Spleen (tissue), 7 donors: ENCODE results near the gene RAD9A.

Experiments
- CTCF ChIP-seq, 11 experiments: fragments of 200-600 bp in 7 of 11; fragments of 450-650 bp in 4 of 11; sonication (generic) in 4 of 11; IDR thresholded peaks in 8 of 11; conservative IDR thresholded peaks in 3 of 11; 1 replicate in 7 of 11; 2 replicates in 4 of 11; pipeline versions ENCODE4 v1.4.0 to v1.8.0; 2016 to 2021; ENCODE audit warnings: antibody characterized with exemption in 11 of 11, inconsistent platforms in 4 of 11, mild to moderate bottlenecking in 1 of 11
- POLR2A ChIP-seq, 3 donors: fragments of 450-650 bp; IDR thresholded peaks; one replicate each; pipeline ENCODE4 v1.5.1; 2017; ENCODE audit warnings: antibody characterized with exemption in 3 of 3, mild to moderate bottlenecking in 1 of 3
- POLR2AphosphoS5 ChIP-seq, 3 donors: sonication (generic); formaldehyde crosslinking; IDR thresholded peaks; one replicate each; pipeline ENCODE4 v1.5.1; 2017; ENCODE audit warnings: antibody characterized with exemption in 3 of 3
- donor health status: DM: no; HTN: no; CAD: no; lungs with moderate emphysema.
- donor health status: DM: no; HTN: no; CAD: no.
- donor health status: DM: no; HTN: no; CAD: no.

- TF ChIP-seq CTCF (IDR thresholded peaks at IDR 0.05 in 8 of 11, conservative IDR thresholded peaks at IDR 0.05 in 3 of 11) (peak in 3 of 11 experiments; percentile 25 to 48 (median 48)), POLR2A (IDR thresholded peaks at IDR 0.05) (peak in 2 of 3 donors; percentile 18 to 65), POLR2AphosphoS5 (IDR thresholded peaks at IDR 0.05) (peak; percentile 92 to 94 (median 92))
Measured at GRCh38 chr11:67420646-67421429, 29.1 kb downstream of the RAD9A start.
